NCI-H1048 (cell line): ENCODE data around the gene ZNF740.
"Not testable (repeated sequence)": the region's sequence is repeated elsewhere in the genome, so short reads cannot be mapped to it uniquely, and the experiment has no call there.

ENCODE experiments used
- DNase-seq: peaks from one replicate; lab custom pipeline; 2025; lab: John Stamatoyannopoulos, UW

The ZNF740 gene

GRCh38 chr12:53195516-53196420 is 15.2 kb downstream of the ZNF740 start:
- DNase-seq, result no peak

GRCh38 chr12:53196486-53196885 is 16.0 kb downstream of the ZNF740 start:
- DNase-seq, result no peak

GRCh38 chr12:53197011-53197640 is 16.6 kb downstream of the ZNF740 start:
- DNase-seq, result no peak

GRCh38 chr12:53198486-53199110 is 18.1 kb downstream of the ZNF740 start:
- no peak for DNase-seq

DNA sequence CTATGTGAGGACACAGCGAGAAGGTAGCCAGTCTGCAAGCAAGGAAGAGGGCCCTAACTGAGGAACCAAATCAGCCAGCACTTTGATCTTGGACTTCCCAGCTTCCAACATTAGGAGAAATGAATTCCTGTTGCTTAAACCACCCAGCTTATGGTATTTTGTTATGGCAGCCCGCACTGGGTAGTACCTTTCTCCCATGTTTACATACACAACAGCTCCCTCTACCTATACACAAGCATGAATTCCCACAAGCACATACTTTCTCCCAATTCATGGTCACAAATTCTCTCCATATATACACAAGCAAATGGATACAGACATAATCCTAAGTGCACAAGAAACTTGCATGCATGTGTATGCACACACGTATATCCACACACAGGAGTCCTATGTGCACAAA is 19.2 kb downstream of the ZNF740 start:
- no peak for DNase-seq

DNA sequence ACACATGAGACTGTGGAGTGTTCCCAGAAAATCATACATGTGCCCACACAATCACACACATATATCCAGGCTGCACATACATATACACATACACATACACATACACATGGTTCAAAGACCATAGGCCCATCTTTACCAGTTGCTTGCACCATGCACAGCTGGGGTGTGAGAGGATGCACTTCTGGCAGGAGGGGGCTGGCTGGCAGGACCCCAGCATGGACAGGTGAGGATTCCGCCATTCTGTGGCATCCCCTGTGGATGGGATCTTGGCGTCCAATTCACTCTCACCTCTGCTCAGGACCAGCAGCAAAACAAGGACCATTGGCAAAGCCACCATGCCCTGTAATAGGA is 19.6 kb downstream of the ZNF740 start:
- DNase-seq, result no peak

- no peak for DNase-seq
Observed at GRCh38 chr12:53200458-53201176, 20.1 kb downstream of the ZNF740 start.

- DNase-seq, result no peak
Observed at GRCh38 chr12:53201177-53201541, 20.6 kb downstream of the ZNF740 start.

- DNase-seq, result no peak
Observed at GRCh38 chr12:53201639-53202038, 21.1 kb downstream of the ZNF740 start.

DNA sequence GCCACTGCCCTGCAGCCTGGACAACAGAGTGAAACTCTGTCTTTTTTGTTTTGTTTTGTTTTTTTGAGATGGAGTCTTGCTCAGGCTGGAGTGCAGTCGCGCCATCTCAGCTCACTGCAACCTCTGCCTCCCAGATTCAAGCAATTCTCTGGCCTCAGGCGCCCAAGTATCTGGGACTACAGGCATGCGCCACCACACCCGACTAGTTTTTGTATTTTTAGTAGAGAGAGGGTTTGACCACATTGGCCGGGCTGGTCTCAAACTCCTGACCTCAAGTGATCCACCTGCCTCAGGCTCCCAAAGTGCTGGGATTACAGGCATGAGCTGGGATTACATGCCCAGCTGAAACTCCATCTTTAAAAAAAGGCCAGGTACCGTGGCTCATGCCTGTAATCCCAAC is 21.8 kb downstream of the ZNF740 start:
- DNase-seq, result not testable (repeated sequence)

DNA sequence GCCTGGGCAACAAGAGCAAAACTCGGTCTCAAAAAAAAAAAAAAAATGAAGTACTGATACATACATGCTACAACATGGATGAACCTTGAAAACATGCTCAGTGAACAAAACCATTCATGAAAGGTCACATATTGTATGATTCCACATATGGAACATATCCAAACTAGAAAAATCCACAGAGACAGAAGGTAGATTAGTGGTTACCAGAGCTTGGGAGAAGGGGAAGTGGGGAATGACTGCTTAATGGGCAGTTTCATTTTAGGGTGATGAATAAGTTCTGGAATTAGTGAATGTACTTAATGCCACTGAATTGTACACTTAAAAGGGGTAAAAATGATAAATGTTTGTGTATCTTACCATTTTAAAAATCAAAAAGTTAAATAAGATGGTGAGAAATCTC is 23.8 kb downstream of the ZNF740 start:
- no peak for DNase-seq

DNA sequence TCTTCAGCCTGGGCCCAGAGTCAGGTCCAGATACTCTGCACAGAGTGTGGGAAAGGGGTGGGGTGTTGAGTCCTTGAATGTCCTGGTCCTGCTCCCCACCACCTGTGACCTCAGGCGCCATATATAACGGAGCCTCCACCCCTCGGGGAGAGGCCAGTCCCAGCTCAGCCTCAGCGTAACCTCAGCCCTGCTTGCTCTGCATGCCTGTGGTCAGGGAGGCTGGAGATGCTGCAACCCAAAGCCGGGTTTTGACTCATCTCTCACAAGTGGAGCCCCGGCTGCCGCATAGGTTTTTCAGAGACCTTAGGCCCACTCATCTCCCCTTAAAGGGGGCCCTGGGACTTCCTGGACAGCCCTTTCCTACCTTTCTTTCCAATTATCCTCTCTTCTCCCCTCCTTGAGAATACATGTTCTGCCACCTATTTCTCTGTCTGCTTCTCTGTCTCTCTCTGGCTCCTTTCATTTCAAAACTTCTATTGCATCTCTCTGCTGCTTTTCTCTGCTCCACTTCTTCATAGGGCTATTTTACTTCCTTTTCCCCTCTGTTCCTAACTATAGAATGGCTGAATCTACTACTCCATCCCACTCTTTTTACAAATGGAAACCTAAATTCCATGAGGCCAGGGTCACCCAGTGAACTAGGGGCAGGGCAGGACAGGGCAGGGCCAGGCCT is 25.4 kb downstream of the ZNF740 start:
- no peak for DNase-seq

- DNase-seq, result no peak
Observed at GRCh38 chr12:53207042-53207441, 26.5 kb downstream of the ZNF740 start, which contains the start of gene ITGB7. ITGB7 (minus strand) TSS chr12:53207251; CDS start chr12:53200443, 6,808 bp downstream.

DNA sequence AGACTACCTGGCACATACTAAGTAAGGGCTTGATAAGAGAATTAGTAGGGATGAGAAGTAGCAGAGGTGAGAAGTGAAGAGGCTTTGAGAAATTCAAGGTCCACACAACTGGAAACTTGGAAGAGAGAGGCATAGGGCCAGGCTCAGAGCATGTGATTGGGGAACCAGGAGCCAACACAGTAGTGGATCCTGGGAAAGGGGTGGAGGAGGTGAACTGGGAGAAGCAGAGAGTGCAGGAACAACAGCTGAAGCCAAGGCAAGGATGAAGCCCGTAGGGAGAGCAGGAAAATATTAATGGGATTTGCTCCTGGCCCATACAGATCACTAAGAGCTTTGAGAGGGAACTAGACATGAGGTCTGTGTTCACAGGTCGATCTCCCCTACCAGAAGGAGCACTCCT is 27.9 kb downstream of the ZNF740 start:
- no peak for DNase-seq

DNA sequence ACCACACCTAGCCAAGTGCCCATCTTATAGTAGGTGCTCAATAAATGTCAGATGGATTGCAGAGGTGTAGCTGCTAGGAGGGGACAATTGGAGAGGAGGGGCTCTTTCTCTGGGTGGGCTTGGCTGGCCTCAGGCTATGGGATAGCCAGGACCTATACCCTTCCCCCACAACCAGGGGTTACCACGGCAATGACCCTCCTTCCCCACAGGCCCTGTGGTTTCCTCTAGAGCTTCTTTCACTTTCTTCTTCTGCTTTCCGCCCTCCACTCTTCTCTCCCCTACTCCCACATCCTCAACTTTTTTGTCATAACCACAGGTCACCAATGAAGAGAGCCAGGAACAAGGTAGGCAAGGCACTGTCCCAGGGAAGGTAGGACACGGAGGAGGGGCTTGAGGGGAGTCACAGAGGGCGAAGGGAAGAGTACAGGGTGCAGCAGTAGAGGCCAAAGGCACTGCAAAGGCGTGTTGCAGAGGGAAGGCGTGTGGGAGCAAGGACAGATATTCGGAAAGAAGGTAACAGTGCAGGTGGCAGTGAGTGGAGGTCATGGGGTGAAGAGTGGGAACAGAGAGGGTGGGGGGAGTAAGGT is 28.4 kb downstream of the ZNF740 start:
- DNase-seq, result no peak

- DNase-seq, result no peak
Observed at GRCh38 chr12:53210843-53211242, 30.3 kb downstream of the ZNF740 start.

DNA sequence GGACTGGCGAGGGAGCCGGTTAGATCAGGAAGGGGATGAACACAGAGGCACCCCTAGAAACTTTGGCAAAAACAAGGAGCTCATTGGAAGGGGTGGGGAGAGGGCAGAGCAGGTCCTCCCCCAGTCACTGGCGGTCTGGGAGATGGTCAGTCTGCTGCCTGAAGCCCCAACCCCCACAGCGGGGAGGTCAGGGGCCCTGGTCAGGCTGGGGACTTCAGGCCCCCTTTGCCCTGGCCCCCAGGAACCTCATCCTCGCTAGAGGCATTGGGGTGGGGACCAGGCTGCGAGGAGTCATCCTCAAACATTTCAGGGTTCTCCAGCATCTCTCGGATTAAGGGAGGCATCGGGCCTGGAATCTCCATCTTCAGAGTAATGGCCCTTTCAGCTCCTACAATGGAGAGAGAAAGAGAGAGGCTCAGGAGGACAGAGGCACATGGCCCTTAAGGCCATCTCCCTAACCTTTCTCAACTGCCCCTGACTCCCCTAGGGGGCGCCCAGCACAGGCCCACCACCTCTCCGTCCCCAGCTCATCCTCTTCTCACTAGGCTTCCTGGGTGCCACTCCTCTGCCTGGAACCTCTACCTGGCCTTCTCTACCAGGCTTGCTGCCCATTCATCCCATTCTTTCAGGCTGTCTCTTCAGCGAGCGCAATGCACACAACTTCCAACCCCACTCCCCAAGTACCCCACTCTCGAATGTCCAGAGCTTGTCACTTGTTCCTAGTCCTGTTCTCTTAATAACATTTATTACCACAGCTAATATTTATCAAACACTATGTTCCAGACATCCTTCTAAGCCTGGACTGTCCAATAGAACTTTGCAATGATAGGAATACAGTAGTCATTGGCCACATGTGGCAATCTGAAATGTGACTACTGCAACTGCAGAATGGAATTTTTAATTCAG is 31.2 kb downstream of the ZNF740 start:
- no peak for DNase-seq

DNA sequence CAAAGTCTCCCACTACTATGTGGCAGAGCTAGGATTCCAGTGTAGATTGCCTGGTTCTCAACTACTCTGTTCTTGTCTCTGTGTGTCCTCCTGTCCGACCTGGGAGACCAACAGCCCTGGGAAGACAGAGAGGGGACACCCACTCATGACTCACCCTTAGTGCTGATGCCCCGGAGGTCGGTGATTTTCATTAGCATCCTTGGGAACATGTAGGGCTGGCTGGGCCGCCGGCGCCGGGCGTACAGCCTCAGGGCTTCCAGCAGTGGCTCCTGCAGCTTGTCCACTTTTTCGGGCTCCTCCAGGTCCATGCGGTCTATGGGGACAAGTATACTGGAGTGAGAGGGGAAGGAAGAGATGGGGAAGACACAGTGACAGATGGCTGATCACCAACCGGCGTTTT is 32.4 kb downstream of the ZNF740 start:
- no peak for DNase-seq

- DNase-seq, result peak; percentile 59
Observed at GRCh38 chr12:53213348-53213747, 32.8 kb downstream of the ZNF740 start.

GRCh38 chr12:53214221-53214620 is 33.7 kb downstream of the ZNF740 start:
- DNase-seq, result no peak
